Right hindlimb (tissue), 1 donor: Measurements from ENCODE around the gene ASXL3.

Source experiments
- DNase-seq: peaks from one replicate; pipeline ENCODE4 v3.0.0-alpha.2; 2018

ASXL3 gene

GRCh38 chr18:33584548-33585430 is 6.8 kb downstream of the ASXL3 start:
- DNase-seq, result no peak

DNA sequence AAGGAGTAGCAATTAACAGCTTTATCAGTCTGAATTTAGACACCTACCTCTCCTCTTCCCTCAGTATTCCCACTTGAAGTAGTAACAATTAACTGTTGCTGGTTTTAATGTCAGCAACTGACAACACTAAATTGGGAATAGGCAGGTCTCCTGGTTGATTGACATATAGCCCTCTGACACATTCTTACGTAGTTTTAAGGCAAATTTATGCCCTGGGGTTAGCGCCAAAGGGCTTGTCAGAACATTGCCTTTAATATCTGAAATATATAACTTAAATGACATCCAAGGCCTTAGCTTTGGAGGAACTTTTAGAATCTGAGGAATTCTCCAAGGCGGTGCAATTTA is 7.4 kb downstream of the ASXL3 start:
- no peak for DNase-seq

DNA sequence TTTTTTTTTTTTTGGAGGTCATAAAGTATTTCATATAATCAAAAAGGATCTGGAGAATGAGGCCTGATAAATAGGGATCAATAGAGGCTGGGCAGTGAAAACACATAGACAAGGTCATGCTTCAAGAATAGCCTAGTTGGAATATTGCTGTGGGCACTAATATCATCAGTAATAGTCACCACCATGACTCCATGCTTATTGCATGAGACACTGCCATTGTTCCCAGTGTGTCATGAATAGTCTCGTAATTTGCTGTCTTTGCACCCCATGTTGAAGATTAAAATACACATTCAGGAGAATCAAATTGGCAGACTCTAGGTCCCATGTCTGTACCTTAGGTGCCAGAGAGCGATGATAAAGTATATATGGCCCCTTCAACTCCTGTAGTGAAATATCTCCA is 10.3 kb downstream of the ASXL3 start:
- DNase-seq, result no peak

DNA sequence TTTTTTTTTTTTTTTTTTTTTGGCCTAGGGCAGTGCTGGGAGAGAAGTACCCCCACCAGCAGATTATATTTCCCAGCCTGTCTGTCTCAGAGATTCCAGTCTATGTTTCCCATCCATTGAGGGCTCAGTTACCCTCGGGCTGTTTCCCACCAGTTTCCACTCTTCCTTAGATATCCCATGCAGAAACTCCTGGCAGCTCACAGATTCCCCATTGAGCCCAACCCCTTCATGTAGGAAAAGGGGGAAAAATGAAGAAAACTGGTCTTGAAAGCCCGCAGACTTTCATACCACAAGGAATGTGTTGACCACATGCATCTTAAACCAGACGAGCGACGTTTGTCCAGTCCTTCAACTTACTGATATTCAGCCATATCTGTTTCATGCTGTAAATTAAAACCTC is 15.2 kb downstream of the ASXL3 start:
- no peak for DNase-seq

GRCh38 chr18:33594799-33595198 is 16.8 kb downstream of the ASXL3 start:
- no peak for DNase-seq

DNA sequence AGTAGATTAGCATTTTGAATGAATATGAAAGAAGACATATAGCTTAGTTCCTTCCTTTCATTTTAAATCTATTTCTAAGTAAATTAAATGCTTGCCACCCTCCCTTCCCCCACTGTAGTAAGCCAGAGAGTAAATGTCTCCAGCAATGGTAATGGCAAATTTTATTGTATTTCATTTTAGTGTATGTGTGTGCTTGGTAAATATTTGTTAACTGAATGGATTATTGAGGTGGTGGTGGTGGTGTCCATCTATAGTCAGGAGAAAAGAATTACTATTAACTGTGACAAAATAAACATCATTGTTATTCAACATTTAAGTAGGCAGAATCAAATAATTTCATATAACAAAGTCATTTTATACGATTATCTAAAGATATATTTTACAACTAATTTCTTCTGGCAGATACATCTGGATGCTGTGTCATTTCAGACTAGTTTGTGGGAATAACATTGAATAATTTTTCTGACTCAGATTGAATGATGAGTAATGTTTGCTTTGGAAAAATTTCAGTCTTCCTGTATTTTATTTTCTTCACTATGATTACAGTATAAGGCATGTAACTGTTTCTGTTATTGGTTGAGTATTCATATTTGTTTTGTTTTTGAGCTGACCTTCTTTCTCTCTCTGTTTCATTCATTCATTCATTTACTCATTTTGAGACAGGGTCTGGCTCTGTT is 18.3 kb downstream of the ASXL3 start:
- no peak for DNase-seq

GRCh38 chr18:33600846-33601245 is 22.8 kb downstream of the ASXL3 start:
- no peak for DNase-seq

GRCh38 chr18:33603454-33603853 is 25.4 kb downstream of the ASXL3 start:
- DNase-seq, result no peak

DNA sequence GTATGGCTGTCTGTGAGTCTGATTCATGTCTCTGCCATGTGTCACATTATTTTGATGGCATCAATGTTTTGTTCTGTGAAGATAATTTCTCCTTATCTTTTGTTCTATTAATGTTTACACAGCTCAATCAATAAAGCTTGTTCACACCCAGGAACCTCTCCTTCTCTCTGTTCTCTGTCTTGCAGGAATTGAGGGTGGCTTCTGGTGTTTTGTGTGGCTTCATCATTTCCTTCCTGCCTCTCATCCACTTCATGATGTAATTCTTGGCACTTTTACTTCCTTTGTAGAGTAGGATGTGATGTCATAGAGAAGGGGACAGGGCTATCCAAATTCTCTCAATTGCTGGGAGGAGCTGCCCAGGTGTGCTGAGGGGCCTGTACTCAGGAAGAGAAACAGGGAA is 27.2 kb downstream of the ASXL3 start:
- no peak for DNase-seq

DNA sequence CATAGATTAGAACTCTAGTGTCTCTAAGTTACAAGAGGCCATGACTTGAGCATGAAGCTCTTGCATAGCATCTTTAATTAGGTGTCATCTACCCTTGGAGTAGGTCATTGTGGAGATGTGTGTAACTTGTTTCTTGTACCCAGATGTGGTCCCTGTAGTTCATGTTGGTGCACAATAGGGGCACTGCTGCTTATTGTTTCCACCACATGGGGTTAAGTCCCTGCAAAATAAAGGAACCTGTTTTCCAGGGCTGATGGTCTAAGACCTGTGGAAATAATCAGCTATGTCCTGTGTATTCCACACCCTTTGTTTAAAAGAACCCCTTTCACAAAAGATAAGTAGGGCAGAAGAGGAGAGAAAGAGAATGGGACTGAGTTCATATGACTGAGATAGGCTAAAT is 28.6 kb downstream of the ASXL3 start:
- DNase-seq, result no peak

DNA sequence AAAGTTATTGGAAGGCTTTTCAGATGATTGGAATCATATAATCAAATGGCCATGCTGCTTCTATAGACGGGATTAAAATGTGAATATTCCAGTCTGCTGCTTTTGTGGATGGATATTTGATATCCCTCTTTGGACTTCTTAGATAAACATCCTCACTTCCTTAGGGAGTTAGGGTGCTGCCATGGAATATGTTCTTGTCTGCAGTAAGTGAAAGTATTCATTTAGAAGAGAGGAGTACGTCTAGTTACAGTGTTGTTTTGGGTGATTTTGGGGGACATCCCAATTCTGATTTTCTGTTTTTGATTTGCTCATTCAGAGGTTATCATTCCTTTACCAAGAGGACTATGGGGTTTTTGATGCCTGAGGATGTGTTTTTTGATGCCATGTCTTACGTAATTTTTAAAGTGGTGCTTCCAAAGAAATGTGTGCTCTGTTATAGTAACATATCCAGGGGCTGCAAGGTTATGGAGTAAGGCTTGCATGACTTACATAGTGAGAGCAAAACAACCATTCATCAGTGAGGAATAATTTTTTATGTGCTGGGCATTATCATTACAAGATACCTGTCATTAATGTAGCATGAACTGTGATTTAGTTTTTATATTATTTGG is 33.6 kb downstream of the ASXL3 start:
- no peak for DNase-seq

GRCh38 chr18:33612632-33613031 is 34.6 kb downstream of the ASXL3 start:
- no peak for DNase-seq

- DNase-seq, result no peak
Measured at GRCh38 chr18:33616556-33616955, 38.5 kb downstream of the ASXL3 start.

- DNase-seq, result no peak
Measured at GRCh38 chr18:33627114-33627513, 49.1 kb downstream of the ASXL3 start.

GRCh38 chr18:33630476-33630875 is 52.5 kb downstream of the ASXL3 start:
- no peak for DNase-seq

- DNase-seq, result no peak
Measured at GRCh38 chr18:33641141-33641540, 63.1 kb downstream of the ASXL3 start.

- DNase-seq, result no peak
Measured at GRCh38 chr18:33644494-33644893, 66.5 kb downstream of the ASXL3 start.

- no peak for DNase-seq
Measured at GRCh38 chr18:33647365-33647764, 69.3 kb downstream of the ASXL3 start.

DNA sequence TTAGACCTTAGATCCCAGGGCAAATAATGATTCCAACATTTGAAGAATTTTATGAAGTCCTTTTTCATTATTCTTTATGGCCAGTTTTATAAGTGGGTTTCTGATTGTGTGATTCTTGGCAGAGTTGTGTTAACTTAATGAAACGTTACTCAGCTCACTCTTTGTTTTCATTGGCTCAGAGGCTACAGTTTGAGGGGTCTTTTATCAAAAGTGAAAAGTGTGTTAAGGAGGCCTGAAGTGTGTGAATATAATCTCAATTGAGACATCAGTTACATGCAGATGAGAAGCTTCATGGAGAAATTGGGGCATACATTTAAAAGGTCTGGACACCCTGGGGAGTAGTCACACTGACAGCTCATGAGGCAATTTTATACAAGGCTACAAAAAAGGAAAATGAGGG is 74.6 kb downstream of the ASXL3 start:
- no peak for DNase-seq

- DNase-seq, result no peak
Measured at GRCh38 chr18:33653231-33653630, 75.2 kb downstream of the ASXL3 start.

GRCh38 chr18:33656889-33657448 is 79.0 kb downstream of the ASXL3 start:
- no peak for DNase-seq

- DNase-seq, result no peak
Measured at GRCh38 chr18:33660696-33661310, 82.8 kb downstream of the ASXL3 start.

DNA sequence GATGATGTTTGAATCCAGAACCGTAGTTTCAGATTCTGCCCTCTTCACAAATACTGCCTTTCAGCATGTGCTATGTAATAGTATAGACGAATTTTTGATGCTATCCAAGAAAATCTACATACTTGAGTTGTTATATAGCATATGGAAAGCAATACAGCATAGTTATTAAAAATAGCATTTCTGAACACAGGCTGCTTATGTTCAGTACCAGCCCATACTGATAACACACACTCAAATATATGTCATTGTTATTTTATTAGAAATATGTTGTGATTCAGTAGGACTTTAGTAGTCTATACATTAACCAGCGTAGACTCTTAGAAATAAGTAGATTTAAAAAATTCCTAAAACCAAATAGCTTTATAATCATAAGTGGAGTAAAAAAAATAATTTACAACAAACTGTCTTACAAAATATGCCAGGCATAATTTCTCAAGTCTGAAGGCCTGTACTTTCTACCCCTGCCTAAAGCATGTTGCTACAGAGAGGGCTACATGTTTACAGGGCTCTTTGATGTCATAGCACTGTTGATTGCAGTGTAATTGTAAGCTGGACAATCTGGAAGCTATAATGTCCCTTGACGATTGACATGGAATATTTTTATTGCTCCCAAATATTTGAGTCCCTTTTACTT is 86.3 kb downstream of the ASXL3 start:
- DNase-seq, result no peak
